HG02938 (cell line): ENCODE data around the gene PHF20.
"Not testable (repeated sequence)": the region's sequence is repeated elsewhere in the genome, so short reads cannot be mapped to it uniquely, and the experiment has no call there.

Experiments
- ATAC-seq: cut with Tn5 transposase; IDR thresholded peaks from one replicate; pipeline ENCODE4 v1.9.1; 2021; ENCODE audit warnings: mild to moderate bottlenecking, moderate library complexity; ENCODE audit not compliant: unreplicated experiment

The PHF20 gene

DNA sequence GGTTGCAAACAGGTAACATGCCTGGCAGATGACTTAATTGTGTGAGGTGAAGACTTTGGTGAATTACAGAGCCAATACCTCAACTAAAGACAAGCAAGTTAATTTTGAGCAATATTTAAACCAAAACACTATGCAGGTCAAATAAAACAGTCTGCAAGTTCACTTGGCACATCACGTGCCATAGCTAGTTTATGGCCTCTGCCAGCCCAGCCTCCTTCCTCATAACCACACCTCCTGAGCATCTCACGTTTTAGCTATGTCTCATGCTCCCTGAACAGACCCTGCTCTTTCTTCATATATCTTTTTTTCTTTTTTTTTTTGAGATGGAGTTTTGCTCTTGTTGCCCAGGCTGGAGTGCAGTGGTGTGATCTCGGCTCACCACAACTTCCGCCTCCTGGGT, 192.1 kb downstream of the PHF20 start:
- no peak for ATAC-seq

DNA sequence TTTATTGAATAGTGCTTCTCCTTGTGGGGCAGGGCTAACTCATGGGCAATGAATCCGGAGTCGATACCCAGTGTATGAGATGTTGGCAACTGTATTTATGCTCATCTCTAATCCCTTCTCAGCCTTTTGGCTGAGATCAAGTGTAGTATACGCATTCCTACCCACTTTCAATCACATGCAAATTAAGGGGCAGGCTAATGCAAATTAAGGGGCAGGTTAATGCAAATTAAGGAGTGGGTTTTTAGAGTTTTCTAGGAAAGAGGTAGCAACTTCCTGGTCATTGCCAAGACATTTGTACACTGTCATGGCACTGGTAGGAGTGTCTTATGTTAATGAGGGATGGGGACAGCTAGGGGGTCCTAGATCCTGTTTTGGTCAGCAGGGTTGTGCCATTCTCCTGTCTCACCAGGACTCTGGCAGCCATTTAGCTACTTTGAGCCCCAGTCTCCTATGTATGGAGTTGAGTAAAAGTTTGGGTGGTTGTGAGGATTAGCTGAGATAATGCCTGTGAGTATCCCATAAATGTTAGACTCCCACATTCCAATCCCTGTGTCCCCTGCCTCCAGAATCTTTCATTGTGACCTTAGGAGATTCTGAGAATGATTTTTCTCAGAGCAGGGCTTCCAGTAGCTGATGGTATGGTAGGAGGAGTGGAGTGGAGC, 196.3 kb downstream of the PHF20 start, which contains the start of gene CNBD2:
Gene CNBD2 (plus strand): TSS at position 612 of the 662 bp plus-strand sequence. CDS start 173 bp downstream, outside the sequence.
- no peak for ATAC-seq

DNA sequence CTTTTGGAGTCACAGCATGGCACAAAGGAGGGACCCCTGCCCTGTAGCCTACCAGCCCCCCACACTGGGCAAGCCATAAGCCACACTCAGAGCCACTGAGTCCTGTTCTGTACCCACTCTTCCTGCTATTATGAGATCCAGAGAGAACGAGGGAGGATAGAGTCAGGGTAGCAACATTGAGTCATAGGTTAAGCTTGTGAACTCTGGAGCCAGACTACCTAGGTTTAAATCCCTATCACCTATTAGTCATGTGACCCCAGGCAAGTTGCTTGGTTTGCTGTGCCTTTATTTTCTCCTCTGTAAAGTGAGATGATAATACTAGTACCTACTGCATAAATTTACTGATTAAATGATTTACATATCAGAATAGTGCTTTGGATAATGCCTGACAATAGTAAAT, 197.1 kb downstream of the PHF20 start:
- ATAC-seq = no peak

DNA sequence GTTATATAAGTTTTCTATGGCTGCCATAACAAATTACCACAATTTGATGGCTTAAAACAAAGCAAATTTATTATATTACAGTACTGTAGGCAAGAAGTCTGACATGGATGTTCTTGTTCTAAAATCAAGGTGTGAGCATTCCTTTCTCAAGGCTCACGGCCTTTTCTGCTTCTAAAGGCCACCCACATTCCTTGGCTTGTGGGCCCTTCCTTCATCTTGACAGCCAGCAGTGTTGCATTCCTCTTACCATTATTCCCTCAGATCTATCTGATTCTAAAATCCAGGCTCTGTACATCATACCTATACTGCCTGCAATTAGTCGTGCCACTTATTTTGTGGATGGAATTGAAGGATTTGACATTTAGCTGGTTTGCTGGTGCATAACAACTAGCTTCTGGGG, 200.2 kb downstream of the PHF20 start:
- no peak for ATAC-seq

DNA sequence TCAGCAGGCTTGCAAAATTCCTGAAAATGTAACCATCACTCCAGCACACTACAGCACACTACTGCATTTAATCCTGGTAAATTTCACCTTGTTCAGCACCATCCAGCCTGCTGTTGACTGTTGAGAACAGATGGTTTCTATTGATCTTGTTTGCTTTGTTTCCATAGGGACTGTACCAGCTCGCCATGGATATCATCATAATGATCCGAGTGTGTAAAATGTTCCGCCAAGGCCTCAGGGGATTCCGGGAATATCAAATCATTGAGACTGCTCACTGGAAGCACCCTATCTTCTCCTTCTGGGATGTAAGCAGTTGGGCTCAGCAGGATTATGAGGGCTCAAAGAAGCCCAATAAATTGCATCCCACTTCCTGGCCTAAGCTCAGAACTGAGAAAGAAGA, 200.6 kb downstream of the PHF20 start:
- ATAC-seq = no peak

DNA sequence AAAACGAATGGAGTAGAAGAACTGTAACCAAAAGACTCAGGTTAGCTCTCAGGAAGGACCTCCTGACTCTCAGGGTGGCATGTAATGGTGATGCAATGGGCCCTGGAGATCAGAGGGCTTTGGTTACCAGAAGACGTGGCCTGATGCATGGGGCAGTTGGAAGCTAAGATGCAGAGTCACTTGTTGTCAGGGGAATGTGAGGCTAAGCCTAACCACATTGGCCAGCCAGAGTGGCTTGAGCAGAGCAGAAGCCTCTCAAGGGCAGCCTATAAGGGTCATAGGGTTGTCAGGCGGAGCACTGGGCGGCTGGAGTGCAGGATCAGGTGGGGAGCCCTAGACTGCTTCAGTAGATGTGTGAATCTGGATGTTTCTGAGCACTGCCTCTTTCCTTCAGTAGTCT, 202.4 kb downstream of the PHF20 start:
- ATAC-seq = no peak

DNA sequence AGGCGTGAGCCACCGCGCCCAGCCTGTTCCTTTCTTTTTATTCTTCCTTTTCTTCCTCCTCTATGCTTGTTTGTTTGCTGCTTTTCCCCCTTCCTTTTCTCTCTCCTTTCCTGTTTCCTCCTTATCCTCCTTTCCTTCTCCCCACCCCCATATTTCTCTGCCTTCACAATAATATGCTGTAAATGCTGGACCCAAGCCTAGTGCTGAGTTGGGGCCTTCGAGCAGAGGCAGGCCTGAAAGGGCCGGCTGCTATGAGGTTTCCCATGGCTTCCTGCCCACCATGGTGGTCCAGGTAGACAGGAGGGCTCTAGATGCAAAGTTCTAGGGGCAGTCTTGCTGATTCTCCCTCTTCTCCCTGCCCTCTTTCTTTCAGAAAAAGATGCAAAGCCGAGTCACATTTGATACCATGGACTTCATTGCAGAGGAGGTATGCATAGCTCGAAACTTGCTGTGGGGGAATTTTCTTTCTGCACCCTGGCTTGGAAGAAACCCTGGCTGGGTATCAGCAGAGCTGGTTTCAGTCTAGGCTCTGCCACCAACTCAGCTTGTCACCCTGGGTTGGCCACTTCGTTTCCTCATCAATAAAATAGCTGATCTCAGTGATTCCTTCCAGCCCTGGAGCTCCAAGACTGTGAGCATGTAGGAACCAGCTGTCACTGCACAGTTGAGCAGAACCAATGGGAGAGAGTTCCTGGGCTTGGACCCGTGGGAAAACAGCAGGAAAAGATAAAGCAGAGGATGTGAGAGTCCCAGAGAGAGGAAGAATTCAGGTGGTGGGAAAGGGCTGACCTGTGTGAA, 204.0 kb downstream of the PHF20 start:
- ATAC-seq = no peak

DNA sequence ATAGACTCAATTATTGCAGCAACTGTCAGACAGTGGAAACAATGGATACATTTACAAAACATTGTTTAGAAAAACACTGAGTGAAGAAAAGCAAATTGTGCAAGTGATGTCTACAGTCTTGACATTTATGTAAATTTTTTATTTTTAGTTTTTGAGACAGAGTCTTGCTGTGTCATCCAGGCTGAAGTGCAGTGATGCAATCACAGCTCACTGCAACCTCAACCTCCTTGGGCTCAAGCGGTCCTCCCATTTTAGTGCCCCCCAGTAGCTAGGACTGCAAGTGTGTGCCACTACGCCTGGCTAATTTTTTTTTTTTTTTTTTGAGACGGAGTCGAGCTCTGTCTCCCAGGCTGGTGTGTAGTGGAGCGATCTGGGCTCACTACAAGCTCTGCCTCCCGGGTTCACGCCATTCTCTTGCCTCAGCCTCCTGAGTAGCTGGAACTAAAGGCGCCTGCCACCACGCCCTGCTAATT, 206.3 kb downstream of the PHF20 start:
- ATAC-seq = no peak

DNA sequence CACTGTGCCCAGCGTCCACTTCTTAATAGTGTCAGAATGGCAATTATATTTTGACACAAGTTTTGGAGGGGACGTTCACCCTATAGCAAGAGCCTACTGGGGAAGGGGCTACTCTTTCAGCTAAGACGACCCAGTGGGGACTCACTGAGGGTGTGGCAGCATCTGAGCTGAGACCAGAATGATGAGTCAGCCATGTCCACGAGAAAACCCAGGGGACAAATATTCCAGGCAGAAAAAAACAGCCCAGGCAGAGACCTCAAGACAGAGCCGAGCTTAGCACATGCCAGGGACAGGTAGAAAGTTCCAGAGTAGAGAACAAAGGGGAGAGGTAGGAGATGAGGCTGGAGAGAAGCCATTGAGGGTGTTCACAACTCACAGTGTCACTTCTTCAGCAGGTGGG, 207.7 kb downstream of the PHF20 start:
- ATAC-seq = no peak

DNA sequence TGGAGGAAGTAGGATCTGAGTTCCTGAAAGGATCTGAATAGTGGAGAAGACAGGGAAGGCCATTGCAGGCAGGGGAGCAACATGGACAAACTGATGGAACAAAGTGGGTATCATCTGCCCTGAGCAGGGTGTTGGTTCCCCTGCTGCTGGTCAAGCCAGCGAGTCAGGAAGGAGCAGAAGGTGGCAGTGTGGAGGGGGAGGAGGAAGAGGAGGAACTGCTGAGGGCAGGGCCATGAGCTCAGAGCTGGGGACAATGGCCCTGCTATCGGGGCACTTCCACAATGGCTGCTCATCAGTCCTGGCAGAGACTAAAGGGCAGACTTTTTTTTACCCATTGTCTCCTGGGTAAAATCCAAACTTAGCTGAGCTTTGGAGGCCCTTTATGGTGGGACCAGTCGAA, 210.2 kb downstream of the PHF20 start:
- ATAC-seq = no peak

DNA sequence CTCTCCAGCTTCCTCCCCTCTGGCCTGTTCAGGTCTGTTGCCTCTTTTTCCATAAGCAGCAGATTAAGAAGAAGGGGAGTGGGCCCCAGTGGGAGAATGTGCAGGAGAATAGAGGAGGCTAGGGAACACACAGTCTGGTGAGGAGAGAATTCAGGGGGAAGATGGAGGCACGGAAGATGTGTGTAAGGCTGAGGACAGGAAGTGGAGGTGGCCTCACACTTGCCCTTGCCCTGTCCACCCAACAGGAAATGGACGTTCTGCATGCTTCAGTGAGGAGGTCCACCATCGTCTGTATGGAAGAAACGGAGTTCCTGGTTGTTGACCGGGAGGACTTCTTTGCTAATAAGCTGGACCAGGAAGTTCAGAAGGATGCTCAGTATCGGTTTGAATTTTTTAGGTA, 212.6 kb downstream of the PHF20 start:
- ATAC-seq = no peak

DNA sequence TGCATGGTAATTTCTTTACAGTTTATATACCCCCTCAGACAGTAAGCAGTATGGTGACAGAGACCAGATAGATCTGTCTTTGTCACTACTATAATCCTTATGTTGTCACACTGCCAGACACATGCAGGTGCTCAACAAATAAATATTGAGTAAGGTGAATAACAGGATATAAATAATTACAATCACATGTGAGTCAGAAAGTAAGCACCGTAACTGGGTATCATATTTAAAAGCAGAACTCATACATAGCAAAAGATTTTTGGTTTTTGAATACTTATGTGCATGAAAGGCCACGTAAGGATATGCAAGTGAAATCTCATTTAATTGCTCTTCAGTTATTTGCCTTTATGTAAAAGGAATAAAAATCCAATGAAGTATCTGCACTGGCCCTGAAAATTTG, 214.0 kb downstream of the PHF20 start:
- no peak for ATAC-seq

DNA sequence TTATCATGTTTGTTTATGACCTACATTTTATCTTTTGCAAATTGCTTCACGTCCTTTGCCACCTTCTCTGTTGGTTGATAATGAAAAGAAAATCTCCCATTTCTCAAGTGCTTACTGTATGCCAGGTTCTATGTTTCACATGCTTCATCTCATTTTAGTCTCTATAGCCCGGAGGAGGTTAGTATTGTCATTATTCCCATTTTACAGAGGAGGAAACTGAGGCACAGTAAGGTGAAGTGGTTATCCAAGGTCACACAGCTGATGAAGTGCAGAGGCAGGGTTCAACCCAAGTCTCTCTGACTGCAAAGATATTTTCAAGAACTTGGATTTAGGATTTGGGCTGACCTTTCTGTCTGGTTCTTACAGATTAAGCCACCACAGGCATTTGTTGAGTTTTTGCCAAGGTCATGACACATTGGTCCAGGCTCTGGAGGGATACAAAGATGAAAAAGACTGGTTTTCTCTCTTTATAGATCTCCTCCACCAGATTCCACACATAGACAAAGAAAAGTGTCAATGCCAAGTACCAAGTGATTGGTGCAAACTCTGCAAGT, 217.2 kb downstream of the PHF20 start:
- ATAC-seq = no peak

DNA sequence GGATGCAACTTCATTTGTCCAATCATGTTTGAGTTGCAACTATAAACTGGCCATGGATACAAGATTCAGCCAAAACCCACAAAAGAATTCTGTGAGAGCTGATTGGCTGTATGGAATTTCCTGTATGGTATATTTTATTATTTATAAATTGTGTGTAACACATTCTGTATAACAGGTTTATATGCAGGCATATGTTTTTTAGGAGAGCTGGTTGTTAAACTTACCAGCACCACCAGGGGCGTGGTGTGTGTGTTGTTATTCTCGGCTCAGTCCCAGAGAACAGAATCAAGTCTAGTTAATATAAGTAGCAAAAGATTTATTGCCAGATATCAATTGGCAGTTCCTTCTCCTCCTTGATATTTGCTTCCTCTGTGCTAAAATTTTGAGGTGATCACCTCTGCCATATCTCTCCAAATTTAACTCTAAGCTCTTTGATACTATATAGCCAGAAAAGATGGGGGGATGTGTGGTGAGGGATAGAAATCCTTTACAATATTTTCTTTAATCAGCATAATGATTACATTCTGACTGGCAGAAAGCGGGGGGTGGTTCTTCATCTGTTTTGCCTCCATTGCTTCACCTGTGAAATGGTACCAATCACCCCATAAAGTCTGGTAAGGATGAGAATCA, 219.4 kb downstream of the PHF20 start:
- no peak for ATAC-seq

DNA sequence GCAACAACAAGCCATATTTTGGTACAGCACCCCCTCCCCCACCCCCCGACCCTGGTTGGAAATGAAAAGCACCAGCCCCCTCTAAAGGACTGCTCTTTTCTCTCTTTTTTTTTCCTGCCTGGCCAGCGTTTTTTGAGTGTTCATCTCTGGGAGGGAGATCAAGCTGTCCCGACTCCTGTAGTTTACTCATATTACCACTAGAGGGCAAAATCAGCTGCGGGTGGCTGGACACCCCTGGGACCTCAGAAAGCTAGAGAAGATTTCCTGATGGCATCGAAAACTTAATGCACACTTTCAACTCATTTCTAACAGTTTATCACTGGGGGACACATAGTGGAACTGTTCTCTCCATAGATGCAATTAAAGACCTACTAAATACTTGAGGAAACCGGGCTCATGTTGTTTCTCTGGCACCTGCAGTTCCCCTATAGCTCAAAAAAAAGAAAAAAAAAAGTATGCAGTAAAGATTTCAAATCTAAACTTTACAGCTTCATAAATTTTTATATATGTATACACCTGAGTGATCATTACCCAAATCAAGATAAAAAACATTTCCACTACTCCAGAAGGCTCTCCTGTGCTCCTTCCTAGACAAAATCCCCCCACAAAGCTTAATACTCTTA, 221.0 kb downstream of the PHF20 start:
- no peak for ATAC-seq

DNA sequence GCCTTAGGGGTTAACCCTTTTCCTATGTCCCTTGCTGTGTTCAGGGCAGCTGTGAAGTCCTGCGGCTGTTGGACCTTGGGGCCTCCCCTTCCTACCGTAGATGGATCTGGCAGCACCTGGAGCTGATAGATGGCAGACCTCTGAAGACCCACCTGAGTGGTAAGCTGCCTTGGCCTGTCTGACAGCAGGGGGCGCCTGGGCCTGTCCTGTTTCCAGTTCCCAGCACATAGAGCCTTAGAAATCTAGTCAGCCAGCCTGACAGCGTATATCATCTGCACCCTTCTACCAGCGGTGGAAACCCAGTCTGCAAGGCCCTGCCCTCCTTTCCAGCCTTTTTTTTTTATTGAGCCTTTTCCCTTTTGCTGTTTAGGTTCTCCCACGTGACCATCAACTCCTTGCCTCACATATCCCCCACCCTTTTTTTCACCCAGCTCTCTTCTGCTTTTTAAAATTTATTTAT, 223.2 kb downstream of the PHF20 start:
- ATAC-seq = no peak

DNA sequence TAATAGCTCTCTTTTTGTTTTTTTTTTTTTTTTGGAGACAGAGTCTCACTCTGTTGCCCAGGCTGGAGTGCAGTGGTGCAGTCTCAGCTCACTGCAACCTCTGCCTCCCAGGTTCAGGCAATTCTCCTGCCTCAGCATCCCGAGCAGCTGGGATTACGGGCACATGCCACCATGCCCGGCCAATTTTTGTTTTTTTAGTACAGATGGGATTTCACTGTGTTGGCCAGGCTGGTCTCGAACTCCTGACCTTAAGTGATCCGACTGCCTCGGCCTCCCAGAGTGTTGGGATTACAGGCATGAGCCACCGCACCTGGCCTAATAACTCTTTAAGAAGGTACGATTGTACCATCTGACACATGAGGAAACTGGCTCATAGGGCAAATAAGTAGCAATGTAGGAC, 224.7 kb downstream of the PHF20 start:
- ATAC-seq = not testable (repeated sequence)
